Ureter (tissue), 1 donor: ENCODE results near the gene DIAPH2. TPM values are rescaled to one million over a fixed set of nuclear protein-coding genes. Genes with fewer than 3 reads are reported as not detected.

Experiments used
- DNase-seq: peaks from one replicate; pipeline ENCODE4 v3.0.0-alpha.2; 2020; ENCODE audit warnings: low spot score
- total RNA-seq: library from RNA; stranded (reverse); gene quantifications from one replicate; pipeline ENCODE4 v1.2.4, GENCODE V29; 2023
- donor health status: DM: yes; HTN: yes; CAD: no.

DIAPH2 gene
- total RNA-seq, 1 donor from 2014 or later, result 32.5 TPM

DNA sequence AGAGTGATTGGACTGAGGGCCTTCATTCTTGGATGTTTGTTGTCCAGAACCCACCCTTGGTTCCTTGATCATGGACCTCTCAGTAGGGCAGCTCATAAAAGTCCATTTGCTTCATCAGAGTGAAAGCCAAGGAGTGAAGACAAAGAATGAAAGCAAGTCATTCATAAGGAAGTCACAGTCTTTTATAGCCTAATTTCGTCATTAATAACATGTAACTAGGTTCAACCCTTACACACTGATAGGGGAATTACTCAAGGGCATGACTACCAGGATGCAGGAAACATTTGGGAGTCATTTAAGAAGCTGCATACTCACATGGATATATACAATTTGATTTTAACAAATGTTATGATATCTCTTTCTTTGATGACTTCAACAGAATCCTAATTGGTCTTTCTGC is 294.3 kb downstream of the DIAPH2 start:
- no peak for DNase-seq

DNA sequence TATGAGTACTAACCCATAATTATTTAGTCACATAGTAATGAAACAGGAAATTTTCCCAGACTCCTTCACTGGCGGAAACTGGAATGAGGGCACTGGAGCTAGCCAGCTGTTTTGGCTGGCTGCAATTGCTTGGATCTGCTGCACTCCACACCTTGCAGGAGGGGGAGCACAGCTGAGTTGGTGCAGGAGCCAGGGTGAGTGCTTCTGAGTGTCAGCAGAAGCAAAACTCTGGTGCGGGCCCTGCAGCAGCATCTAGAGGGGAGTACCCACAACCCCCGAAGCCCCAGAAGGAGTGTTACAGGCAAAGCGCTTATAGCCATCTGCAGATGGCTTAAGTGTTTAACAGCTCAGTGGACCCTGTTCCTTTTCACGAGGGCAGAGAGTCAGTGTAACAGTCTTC is 295.1 kb downstream of the DIAPH2 start:
- DNase-seq, result no peak

DNA sequence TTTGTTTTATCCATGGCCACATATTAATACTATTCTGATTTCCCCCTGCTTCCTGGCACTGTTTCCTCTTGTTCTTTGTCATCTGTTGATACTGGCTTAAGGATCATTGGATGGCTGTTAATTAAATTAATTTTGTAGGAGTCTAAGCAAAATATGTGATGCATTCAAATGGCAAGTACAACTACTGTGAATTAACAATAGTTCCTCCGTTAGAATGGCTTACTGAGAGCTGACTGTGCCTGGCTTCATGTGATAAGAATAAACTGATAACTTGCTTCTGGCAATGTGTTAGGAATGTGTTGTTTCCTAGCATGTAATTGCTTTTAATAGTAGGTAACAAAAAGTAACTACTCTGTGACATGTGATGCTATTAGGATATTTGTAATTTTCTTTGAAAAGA is 297.5 kb downstream of the DIAPH2 start:
- no peak for DNase-seq

- no peak for DNase-seq
Observed at GRCh38 chrX:96984538-96984937, 299.9 kb downstream of the DIAPH2 start.

DNA sequence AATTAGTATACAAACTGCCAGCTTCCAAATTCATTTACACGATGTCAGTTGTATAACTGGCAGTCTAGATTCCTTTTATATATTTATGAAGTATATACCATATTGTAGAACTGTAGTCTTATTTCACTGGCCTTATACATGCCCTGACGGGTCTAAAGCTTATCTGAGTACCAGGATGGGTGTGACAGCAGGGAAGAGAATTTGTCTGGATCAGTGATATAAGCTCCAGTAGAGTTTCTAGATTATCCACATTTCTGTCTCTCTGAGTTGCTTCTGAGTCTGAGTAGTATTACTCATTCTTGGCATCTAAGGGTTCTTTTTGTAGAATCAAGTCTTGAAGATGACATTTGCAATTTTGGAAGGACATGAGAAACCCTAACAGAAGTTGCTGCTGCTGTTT is 300.4 kb downstream of the DIAPH2 start:
- no peak for DNase-seq

GRCh38 chrX:96987228-96987627 is 302.6 kb downstream of the DIAPH2 start:
- no peak for DNase-seq

DNA sequence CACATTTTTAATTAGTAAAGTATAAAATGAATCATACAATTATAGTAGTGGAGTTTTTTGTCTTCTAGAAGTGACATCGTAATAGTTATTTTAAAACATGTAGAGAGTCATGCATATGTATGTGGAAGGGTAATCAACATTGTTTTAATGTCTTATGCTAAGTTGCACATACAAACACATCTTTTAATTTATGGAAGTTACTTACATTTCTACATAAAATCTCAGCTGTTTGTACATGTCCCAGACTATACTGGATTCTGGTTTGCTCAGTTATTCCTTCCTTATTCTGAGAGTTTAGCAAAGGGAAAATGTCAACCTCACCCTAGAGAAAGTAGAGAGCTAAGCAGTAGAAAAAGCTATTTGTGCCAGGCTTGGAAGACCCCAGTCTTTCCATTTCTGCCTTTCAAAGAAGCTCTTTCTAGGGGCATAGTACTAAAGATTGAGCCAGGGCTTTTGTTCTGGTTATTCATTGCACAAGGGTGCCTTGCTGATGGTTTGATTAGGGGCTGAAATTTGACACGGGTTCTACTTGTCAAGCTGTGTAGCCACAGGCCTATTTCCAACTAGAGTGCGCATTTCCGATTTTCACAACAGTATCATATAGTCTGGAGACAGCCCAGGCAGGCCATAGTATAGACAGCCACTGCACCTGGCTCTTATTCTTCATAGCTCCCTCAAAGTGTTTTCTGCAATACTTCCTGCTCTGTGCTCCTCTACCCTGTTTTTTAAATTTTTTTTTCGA is 305.4 kb downstream of the DIAPH2 start:
- DNase-seq, result no peak

DNA sequence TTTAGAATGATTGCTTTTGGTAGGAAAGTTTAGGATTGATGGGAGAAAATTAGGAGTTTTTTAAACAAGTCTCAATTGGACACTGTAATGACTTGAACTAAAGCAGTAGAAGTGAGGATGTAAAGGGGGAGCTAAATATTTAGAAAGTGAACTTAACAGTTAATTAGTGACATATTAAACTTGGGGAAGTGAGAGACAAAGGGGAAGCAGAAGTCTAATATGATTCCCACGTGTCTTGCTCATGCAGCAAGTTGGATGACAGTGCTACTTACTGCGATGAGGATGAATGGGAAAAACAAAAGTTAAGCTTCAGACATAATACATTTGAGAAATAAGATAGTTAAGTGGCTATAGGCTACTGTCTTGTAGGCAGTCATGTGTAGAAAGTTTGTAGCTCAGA is 309.5 kb downstream of the DIAPH2 start:
- no peak for DNase-seq

DNA sequence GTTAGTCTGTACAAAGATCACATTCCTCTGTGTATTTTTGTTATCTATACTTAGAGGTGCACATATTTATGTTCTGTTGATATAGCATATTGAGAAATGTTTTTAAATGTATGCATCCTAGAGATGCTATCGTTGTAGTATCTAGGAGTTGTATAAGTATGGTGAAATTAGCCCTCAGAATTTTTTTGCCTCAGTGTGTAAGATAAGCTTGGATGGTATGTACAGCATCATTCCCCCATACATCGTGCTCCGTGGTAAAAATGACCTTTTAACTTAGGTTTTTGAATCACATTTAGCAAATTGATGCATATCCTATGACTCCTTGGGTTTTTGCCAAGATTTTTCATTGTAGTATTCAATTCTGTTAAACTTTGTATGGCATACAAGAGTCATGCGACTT is 312.6 kb downstream of the DIAPH2 start:
- DNase-seq, result no peak

DNA sequence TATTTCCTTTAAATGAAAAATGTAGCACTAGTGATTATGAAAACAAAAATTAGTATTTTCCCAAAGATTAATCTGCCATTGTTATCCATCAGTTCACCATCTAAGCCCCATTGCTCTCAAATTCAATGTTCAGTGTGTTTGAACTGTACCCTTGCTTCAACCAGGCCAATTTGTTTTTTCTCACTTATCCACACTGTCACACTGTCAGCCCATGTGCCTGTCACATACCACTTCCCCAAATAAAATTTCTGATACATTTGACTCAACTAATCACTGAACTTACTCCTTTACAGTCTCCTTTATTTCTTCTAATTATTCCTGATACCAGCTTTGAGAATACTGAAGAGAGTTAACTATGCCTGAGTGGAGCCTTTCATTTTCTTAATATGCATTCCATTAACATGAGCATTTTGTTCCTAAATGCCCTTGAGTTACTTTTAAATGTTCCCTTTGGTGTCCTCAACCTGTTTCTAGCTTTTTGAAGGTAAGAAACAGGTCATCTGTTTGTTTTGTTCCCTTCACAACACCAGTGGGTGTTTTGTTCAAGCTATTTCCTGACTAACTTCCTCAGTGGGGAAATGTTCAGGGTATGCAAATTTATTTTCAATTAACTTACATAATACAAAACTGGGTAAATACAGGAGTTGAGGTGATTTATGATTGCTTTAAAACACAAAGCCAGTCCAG is 316.2 kb downstream of the DIAPH2 start:
- no peak for DNase-seq

- DNase-seq, result no peak
Observed at GRCh38 chrX:97006167-97006566, 321.5 kb downstream of the DIAPH2 start.

DNA sequence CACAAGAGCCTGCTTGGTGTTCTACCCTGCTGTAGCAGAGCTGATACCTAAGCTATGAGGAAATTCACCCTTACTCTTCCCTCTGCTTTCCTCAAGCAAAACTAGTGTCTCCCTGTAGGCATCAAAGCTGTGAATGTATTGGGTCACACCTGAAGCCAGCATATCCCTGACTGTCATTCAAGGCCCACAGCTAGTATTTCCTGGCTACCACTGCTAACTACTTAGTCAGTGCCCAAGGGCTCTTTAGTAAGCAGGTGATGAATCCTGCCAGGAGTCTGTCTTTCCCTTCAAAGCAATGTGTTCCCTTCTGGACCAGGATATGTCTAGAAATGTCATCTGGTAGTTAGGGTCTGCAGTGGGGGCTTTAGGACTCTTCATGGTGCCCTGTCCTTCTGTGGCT is 324.7 kb downstream of the DIAPH2 start:
- DNase-seq, result no peak

- no peak for DNase-seq
Observed at GRCh38 chrX:97011540-97011939, 326.9 kb downstream of the DIAPH2 start.

GRCh38 chrX:97016106-97016505 is 331.5 kb downstream of the DIAPH2 start:
- DNase-seq, result no peak

DNA sequence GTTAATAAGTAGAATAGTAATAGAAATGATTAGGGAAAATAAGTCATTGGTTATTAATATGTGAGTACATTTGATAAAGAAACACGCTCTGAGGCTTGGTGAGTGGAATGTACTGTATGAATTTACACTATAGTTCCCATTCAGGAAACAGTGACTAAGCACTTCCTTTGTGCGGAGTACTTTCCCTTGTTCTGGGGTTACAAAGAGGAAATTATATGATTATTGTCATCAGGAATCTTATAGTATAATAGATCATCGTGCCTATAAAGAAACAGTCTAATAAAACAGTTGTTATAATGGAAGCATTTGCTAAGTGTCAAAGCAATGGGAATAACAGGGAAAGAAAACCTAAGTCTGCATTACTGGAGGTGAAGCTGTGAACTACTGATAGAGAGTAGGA is 337.0 kb downstream of the DIAPH2 start:
- no peak for DNase-seq

- DNase-seq, result no peak
Observed at GRCh38 chrX:97026406-97026805, 341.8 kb downstream of the DIAPH2 start.

GRCh38 chrX:97027384-97027922 is 342.8 kb downstream of the DIAPH2 start:
- no peak for DNase-seq

DNA sequence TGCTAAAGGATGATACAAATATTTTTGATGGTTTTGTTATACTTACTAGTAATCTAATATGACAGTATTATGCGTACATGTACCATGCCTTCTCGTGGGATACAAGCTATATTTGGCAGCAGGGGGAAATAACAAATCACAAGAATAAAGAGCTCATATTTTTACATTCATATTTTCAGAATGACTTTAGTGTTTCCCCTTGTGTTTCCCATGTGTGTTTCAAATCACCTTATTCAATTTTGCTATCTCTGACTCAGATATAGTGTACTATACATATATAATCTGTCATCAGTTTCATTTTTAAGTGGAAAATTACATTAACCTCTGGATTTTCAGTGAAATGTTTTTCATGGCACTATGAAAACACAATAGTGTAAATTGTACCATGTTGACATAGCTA is 345.8 kb downstream of the DIAPH2 start:
- no peak for DNase-seq

GRCh38 chrX:97030947-97031346 is 346.3 kb downstream of the DIAPH2 start:
- DNase-seq, result no peak

DNA sequence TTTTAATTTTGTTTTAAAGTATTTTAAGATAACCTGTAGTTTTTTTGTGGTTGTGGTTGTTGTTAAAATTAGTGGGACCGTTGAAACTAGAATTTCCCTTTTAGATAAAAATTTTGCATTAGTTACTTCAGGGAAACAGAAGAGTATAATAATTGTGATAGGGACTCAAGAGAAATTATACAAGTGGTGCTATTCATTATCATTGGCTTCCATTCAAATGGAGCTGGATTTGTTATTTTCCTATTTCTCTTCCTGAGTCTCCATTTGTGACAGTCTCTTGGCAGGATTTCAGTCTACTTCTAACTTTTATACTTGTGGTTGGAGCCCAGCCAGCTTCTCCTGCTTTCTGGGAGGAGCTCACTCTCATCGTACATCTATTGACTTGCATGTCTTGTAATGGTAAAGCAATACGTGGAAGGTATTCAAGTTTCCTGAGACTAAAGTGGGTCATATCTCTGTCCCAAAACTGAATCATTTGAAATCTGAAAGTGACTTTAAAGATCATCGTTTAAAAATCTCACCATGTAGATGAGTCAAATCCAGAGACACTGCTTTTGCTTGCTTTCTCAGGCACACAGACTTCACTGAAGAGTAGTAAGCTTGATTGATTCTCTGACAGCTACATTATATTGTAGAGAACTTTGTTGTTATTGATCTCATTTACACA is 354.9 kb downstream of the DIAPH2 start:
- no peak for DNase-seq

GRCh38 chrX:97045470-97045869 is 360.8 kb downstream of the DIAPH2 start:
- no peak for DNase-seq

- no peak for DNase-seq
Observed at GRCh38 chrX:97046867-97047266, 362.2 kb downstream of the DIAPH2 start.

- no peak for DNase-seq
Observed at GRCh38 chrX:97050392-97050791, 365.8 kb downstream of the DIAPH2 start.
